Activated CD8-positive, alpha-beta memory T cell treated with anti-CD3 and anti-CD28 coated beads, Interleukin-2, amount 10 ng/mL, durations not matched to agents 7 days and 5 days (primary cell): ENCODE measurements around the gene LRGUK. TPM values are rescaled to one million over a fixed set of nuclear protein-coding genes. Genes with fewer than 3 reads are reported as not detected.

ENCODE experiments used
- ATAC-seq: fragments of 150-1000 bp; cut with Tn5 transposase; one replicate; pipeline ENCODE4 v1.10.0; 2021; ENCODE audit warnings: moderate library complexity
- CTCF ChIA-PET: fragments of 350-600 bp; sonication (Branson Sonifier 250); formaldehyde crosslinking; loops from one replicate; lab custom pipeline; 2021; ENCODE audit warnings: antibody characterized with exemption; lab: Charles Lee
- DNase-seq: peaks from one replicate; pipeline ENCODE4 v3.0.0-alpha.2; 2020
- H3K27ac Mint-ChIP-seq: one replicate; pipeline ENCODE4 v1.8.0; 2021; ENCODE audit warnings: mild to moderate bottlenecking, mixed read lengths
- H3K27me3 Mint-ChIP-seq: one replicate; pipeline ENCODE4 v1.8.0; 2021; ENCODE audit warnings: mixed read lengths
- H3K36me3 Mint-ChIP-seq: one replicate; pipeline ENCODE4 v1.8.0; 2021; ENCODE audit warnings: mild to moderate bottlenecking, mixed read lengths
- H3K4me1 Mint-ChIP-seq: one replicate; pipeline ENCODE4 v1.8.0; 2021; ENCODE audit warnings: mixed read lengths
- H3K4me3 Mint-ChIP-seq: one replicate; pipeline ENCODE4 v1.8.0; 2021; ENCODE audit warnings: mild to moderate bottlenecking, moderate library complexity, mixed read lengths
- H3K9me3 Mint-ChIP-seq: one replicate; pipeline ENCODE4 v1.8.0; 2022; ENCODE audit warnings: low read depth, mixed read lengths
- total RNA-seq, 2 experiments: library from RNA; stranded (reverse); gene quantifications; one replicate each; pipeline ENCODE4 v1.2.3, GENCODE V29; 2021

The LRGUK gene
- total RNA-seq, 2 experiments from 2014 or later: 0.18 to 0.19 TPM

DNA sequence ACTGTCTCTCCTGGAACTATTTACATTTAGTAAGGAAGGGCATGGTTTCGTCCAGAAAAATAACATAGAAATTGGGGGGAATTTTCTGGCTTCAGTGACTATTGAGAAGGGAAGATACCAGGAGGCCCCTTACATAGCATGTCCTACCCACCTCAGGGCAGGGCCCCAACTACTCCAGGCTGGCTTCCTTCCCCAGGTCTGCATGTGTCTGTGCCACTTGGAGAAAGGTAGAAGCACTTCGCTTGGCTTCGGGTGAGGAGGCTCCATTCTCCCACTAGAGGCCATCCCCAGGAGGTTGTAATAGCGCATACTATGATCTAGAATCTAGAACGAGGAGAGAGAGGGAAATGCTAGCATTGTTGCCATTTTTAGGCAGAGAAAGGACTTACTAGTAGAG is 14.7 kb downstream of the LRGUK start:
- Mint-ChIP-seq H3K4me3 (no peak overlapping the region), H3K36me3 (no peaks in the 10 kb centered on the region), H3K9me3 (no peaks in the 10 kb centered on the region), H3K27ac (no peak overlapping the region), H3K27me3 (no peaks in the 10 kb centered on the region), H3K4me1 (peaks cover 2% of the 10 kb centered on the region)
- ATAC-seq: no peak
- DNase-seq: no peak
- CTCF ChIA-PET: interaction anchor here (1.0 to 2.4 kb wide), 13 partner anchors 9 to 398 kb away, joined by 3 to 19 read pairs (median 4); partner anchors contain the start of genes LRGUK and SLC35B4

DNA sequence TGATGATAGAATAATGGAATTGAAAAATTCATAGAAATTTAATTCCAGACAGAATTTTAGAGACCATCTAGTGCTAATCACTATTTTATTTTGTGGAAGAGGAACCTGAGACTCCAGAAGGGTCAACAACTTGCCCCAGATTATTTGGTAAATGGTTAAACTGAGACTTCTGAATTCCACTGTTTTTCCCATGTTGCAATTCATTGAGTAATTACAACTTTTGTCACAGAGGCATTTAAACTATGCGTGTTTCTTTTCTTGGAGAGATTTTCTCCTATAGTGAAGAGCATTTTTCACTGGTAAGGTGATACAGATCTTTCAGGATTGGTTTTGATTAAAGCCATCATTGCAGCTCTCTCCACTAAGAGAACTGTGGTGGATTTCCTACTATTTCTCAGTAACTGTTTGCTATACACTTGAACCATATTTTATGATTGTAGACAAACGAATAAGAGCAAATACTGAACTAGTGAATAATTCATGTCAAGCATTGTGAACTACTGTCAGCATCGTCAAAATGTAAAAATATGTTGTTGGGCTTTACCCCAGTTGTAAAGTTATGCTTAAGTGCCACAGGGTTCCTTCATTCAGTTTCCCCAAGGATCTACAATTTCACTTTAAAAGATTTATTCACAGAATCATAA is 26.5 kb downstream of the LRGUK start:
- DNase-seq (no peak), ATAC-seq (no peak)
- CTCF ChIA-PET: interaction anchor here (2.4 kb wide), 1 partner anchor 12 kb away, joined by 10 read pairs; no protein-coding TSS in a partner anchor
- Mint-ChIP-seq H3K27me3 (peaks cover 20% of the 10 kb centered on the region), H3K36me3 (no peaks in the 10 kb centered on the region), H3K4me1 (peaks cover 8% of the 10 kb centered on the region), H3K4me3 (no peak overlapping the region), H3K27ac (no peak overlapping the region), H3K9me3 (no peaks in the 10 kb centered on the region)

DNA sequence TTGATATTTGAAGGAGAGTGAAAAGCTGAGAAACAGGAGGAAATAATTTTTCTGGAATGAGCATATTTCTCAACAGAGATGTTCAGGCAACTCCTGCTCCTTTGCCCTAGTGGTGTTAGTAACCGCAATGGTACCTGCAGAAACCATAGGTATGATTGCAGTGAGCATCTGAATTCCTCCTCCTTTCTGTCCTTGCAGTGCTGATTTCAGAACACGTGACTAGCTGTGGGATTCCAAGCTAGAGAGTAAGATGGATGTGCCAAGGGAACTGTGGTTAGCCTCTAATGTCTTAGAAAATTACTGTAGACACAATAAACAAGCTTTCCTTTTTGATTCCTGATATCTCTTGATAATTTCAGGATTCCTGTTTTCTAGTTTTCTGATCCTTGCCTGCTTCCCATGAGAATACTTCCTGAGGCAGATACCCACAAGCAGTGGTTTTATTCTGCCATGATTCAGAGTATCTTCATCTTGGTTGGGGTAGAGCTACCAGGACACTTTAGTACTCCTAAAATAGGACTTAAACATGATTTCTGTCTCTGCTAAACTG is 27.5 kb downstream of the LRGUK start:
- Mint-ChIP-seq H3K9me3 (no peaks in the 10 kb centered on the region), H3K36me3 (no peaks in the 10 kb centered on the region), H3K4me3 (no peak overlapping the region), H3K4me1 (peaks cover 8% of the 10 kb centered on the region), H3K27me3 (peaks cover 20% of the 10 kb centered on the region), H3K27ac (no peak overlapping the region)
- CTCF ChIA-PET: interaction anchor here (2.4 kb wide), 1 partner anchor 13 kb away, joined by 10 read pairs; no protein-coding TSS in a partner anchor
- DNase-seq (no peak), ATAC-seq (no peak)

DNA sequence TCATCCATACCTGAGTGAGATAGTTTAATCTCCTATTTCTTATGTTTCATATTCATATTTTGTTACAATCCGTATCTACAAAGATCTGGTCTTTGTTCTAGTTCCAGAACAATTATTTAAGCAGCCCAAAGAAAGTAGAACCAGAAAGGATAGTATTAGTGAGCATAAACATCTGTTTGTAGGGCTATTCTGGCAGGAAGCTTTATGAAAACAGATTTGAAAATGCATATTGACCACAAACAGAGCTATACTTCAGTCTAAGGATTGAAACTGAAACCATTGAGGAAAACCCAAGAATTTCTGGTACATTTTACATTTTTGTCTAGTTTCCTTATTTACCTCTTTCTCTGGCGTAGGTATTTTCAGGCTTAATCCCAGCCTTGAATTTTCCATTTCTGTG is 28.1 kb downstream of the LRGUK start:
- Mint-ChIP-seq H3K9me3 (no peaks in the 10 kb centered on the region), H3K4me1 (peaks cover 8% of the 10 kb centered on the region), H3K36me3 (no peaks in the 10 kb centered on the region), H3K27ac (no peak overlapping the region), H3K4me3 (no peak overlapping the region), H3K27me3 (peaks cover 25% of the 10 kb centered on the region)
- CTCF ChIA-PET: interaction anchor here (0.7 kb wide), 1 partner anchor 14 kb away, joined by 4 read pairs; no protein-coding TSS in a partner anchor
- ATAC-seq: no peak
- no peak for DNase-seq

GRCh38 chr7:134155871-134156270 is 28.7 kb downstream of the LRGUK start:
- H3K36me3 Mint-ChIP-seq: no peaks in the 10 kb centered on the region
- peaks cover 24% of the 10 kb centered on the region for H3K27me3 Mint-ChIP-seq
- H3K9me3 Mint-ChIP-seq: no peaks in the 10 kb centered on the region
- DNase-seq: no peak
- no peak overlapping the region for H3K27ac Mint-ChIP-seq
- ATAC-seq: no peak
- peaks cover 8% of the 10 kb centered on the region for H3K4me1 Mint-ChIP-seq
- CTCF ChIA-PET: interaction anchor here (0.7 kb wide), 1 partner anchor 15 kb away, joined by 4 read pairs; no protein-coding TSS in a partner anchor
- H3K4me3 Mint-ChIP-seq: no peak overlapping the region

- ATAC-seq: no peak
- H3K36me3 Mint-ChIP-seq: no peaks in the 10 kb centered on the region
- H3K4me1 Mint-ChIP-seq: no peaks in the 10 kb centered on the region
- no peak for DNase-seq
- no peaks in the 10 kb centered on the region for H3K9me3 Mint-ChIP-seq
- CTCF ChIA-PET: no interaction called here
- H3K27ac Mint-ChIP-seq: no peak overlapping the region
- no peak overlapping the region for H3K4me3 Mint-ChIP-seq
- peaks cover 4% of the 10 kb centered on the region for H3K27me3 Mint-ChIP-seq
Observed at GRCh38 chr7:134165252-134165651, 38.1 kb downstream of the LRGUK start.

DNA sequence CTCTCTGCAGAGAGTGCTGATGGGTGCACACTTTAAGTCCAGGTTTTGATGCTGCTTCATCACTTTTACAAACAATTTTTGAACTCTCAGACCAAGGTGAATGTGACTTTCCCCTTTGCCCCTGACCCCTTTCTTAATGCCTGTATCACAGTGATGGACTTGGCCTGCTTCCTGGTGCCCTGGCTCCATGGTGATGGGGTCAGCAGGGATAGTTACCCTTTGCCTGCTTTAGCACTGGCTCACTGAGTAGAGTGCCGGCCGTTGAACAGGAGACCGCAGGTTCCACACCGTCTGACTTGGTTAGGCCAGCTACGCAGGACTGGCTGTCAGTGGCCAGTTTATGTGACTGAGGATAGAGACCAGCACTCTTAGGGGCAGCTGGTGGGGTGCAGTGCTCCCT is 40.1 kb downstream of the LRGUK start:
- no peak overlapping the region for H3K4me3 Mint-ChIP-seq
- H3K36me3 Mint-ChIP-seq: no peaks in the 10 kb centered on the region
- no peak overlapping the region for H3K27ac Mint-ChIP-seq
- no peaks in the 10 kb centered on the region for H3K9me3 Mint-ChIP-seq
- peaks cover 4% of the 10 kb centered on the region for H3K27me3 Mint-ChIP-seq
- CTCF ChIA-PET: interaction anchor here (1.4 kb wide), 1 partner anchor 27 kb away, joined by 4 read pairs; no protein-coding TSS in a partner anchor
- no peaks in the 10 kb centered on the region for H3K4me1 Mint-ChIP-seq
- ATAC-seq (no peak), DNase-seq (no peak)

DNA sequence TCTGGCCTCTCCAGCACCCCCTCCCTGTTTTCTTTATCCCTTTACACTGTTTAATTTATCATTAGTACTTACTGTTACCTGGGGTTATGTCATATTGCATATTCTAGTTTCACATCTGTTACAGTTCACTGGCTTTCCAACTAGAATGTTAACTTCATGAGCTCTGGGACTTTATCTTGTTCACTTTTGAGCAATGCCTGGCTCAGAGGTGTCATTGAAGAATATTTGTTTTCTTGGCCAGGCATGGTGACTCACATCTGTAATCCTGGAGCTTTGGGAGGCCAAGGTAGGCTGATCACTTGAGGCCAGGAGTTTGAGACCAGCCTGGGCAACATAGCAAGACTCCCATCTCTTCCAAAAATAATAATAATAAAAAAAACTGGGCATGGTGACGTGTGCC is 40.7 kb downstream of the LRGUK start:
- CTCF ChIA-PET: interaction anchor here (1.4 kb wide), 1 partner anchor 27 kb away, joined by 4 read pairs; no protein-coding TSS in a partner anchor
- Mint-ChIP-seq H3K36me3 (no peaks in the 10 kb centered on the region), H3K4me3 (no peak overlapping the region), H3K9me3 (no peaks in the 10 kb centered on the region), H3K4me1 (no peaks in the 10 kb centered on the region), H3K27ac (no peak overlapping the region), H3K27me3 (peaks cover 4% of the 10 kb centered on the region)
- no peak for DNase-seq
- ATAC-seq: no peak

GRCh38 chr7:134174795-134175261 is 47.7 kb downstream of the LRGUK start:
- H3K27me3 Mint-ChIP-seq: no peaks in the 10 kb centered on the region
- CTCF ChIA-PET: interaction anchor here (0.7 kb wide), 1 partner anchor 183 kb away, joined by 3 read pairs; no protein-coding TSS in a partner anchor

DNA sequence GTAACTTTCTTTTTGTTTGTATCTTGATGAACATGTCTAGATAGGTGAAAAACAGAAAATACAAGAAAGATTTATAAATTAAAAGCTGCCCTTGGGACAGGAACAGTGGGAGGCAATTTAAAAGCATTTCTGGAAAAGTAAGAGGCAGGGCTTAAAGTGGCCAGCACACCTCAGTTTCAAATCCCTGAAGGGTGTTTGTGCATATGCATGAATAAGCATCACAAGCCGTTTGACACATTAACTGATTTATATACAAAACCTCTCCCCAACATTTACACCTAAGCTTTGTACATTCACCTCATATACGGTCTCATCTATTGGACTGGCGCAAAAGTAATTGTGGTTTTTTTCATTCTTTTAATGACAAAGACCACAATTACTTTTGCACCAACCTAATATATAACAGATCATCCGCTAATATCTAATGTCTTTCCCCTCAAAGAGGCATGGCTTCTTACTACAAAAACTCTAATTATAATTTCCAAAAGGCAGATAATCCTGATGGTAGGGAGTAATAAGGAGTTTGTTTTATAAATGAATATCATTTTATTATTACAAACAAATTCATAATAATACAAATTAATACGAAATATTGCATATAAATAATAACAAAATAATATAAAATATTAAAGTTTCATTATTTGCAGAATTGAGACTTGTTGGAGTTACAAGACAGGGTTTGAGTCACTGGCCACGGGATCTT is 48.3 kb downstream of the LRGUK start:
- CTCF ChIA-PET: interaction anchor here (0.7 kb wide), 1 partner anchor 182 kb away, joined by 3 read pairs; no protein-coding TSS in a partner anchor
- DNase-seq: no peak
- Mint-ChIP-seq H3K27ac (no peak overlapping the region), H3K9me3 (no peaks in the 10 kb centered on the region), H3K27me3 (no peaks in the 10 kb centered on the region), H3K4me3 (no peak overlapping the region), H3K4me1 (peaks cover 17% of the 10 kb centered on the region), H3K36me3 (peaks cover 1% of the 10 kb centered on the region)
- ATAC-seq: no peak

More at GRCh38 chr7:134174795-134175261, 47.7 kb downstream of the LRGUK start:
- Mint-ChIP-seq H3K36me3 (peaks cover 1% of the 10 kb centered on the region), H3K4me3 (no peak overlapping the region), H3K27ac (no peak overlapping the region), H3K4me1 (peaks cover 17% of the 10 kb centered on the region), H3K9me3 (no peaks in the 10 kb centered on the region)
- peak; percentile 53 for DNase-seq
- ATAC-seq: peak; percentile 94

DNA sequence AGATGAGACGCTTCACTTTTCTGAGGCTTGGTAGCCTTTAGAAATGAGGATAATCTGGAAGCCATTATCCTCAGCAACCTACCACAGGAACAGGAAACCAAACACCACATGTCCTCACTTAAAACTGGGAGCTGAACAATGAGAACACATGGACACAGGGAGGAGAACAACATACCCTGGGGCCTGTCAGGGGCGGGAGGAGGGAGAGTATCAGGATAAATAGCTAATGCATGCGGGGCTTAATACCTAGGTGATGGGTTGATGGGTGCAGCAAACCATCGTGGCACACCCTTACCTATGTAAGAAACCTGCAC is 48.9 kb downstream of the LRGUK start:
- DNase-seq (no peak), ATAC-seq (no peak)
- Mint-ChIP-seq H3K4me1 (peaks cover 17% of the 10 kb centered on the region), H3K27ac (no peak overlapping the region), H3K4me3 (no peak overlapping the region), H3K9me3 (no peaks in the 10 kb centered on the region), H3K27me3 (no peaks in the 10 kb centered on the region), H3K36me3 (peaks cover 1% of the 10 kb centered on the region)
- CTCF ChIA-PET: no interaction called here

GRCh38 chr7:134179036-134180011 is 52.2 kb downstream of the LRGUK start:
- Mint-ChIP-seq H3K4me1 (peaks cover 13% of the 10 kb centered on the region), H3K4me3 (no peak overlapping the region), H3K36me3 (no peaks in the 10 kb centered on the region), H3K27ac (no peak overlapping the region), H3K27me3 (no peaks in the 10 kb centered on the region), H3K9me3 (no peaks in the 10 kb centered on the region)
- CTCF ChIA-PET: interaction anchor here (0.6 kb wide), 1 partner anchor 95 kb away, joined by 3 read pairs; no protein-coding TSS in a partner anchor
- no peak for DNase-seq
- ATAC-seq: no peak
